ENCODE results near the gene PRKRA.
A peak's percentile ranks its signal among the peaks of the same experiment; 100 is the strongest.
"Not testable (repeated sequence)": the region's sequence is repeated elsewhere in the genome, so short reads cannot be mapped to it uniquely, and the experiment has no call there.

PRKRA gene

GRCh38 chr2:178412453-178412852 lies 38.5 kb downstream of the PRKRA start:
- DNase-seq, result not testable (repeated sequence)

- DNase-seq, result no peak
Observed at GRCh38 chr2:178412047-178412446, 38.9 kb downstream of the PRKRA start.

GRCh38 chr2:178409261-178409660 lies 41.7 kb downstream of the PRKRA start:
- no peak for DNase-seq

DNA sequence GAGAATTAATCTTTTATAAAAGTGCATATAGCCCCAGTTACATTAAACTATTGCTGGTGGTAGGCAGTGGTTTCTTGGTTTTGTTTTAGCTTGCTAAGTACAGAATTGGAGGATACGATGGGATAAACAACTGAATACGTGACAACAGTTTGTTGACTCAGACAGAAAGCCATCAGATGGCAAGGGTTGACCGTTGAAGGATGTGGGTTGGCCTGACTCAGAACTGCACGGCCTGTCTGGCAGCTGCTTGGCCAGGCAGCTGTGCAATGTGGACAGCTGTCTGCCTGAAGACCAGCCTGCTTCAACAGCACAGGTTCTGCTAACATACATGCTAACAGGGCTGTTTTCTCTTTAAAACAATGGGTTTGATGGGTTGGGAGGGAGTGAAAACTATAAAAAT lies 46.6 kb downstream of the PRKRA start:
- no peak for DNase-seq

GRCh38 chr2:178403671-178404306 lies 47.2 kb downstream of the PRKRA start:
- no peak for DNase-seq

DNA sequence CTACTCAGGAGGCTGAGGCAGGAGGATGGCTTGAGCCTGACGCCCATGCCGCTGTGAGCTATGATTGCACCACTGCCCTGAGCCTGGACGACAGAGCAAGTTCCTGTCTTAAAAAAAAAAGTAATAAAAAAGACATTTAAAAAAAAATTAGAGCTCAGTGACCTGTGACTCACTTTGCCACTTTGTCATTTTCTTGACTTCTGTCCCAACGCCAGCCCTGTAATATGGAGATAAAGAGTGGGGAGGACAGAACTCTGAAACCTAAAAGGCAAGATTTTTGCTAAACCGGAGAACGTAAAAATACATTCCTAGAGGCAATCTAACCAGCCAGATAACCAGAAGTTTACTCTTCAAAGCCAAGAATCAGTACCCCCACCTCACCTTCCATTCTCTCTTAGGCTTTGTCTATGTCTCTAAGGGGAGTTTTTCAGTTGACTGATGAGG lies 49.0 kb downstream of the PRKRA start:
- peak; percentile 57 for DNase-seq

- peak; percentile 70 for DNase-seq
Observed at GRCh38 chr2:178397002-178397605, 53.9 kb downstream of the PRKRA start.

GRCh38 chr2:178395941-178396570 lies 54.9 kb downstream of the PRKRA start:
- no peak for DNase-seq

- DNase-seq, result no peak
Observed at GRCh38 chr2:178395295-178395694, 55.7 kb downstream of the PRKRA start.

- no peak for DNase-seq
Observed at GRCh38 chr2:178394859-178395258, 56.1 kb downstream of the PRKRA start.

DNA sequence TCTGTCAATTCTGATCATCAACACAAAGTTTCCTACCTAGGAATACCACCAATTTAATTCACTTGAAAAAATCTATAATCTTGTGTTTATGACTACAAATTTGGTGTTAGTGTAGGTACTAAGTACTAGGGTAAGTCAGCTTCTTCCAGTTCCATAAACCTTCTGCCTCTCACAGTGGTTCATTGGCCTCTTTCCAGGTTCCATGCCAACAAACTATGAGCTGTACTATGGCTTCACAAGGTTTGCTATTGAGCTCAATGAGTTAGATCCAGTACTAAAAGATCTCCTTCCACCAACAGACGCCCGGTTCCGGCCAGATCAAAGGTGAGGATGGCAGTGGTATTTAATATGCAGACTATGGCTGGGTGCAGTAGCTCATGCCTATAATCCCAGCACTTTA lies 58.8 kb downstream of the PRKRA start:
- DNase-seq, result no peak

DNA sequence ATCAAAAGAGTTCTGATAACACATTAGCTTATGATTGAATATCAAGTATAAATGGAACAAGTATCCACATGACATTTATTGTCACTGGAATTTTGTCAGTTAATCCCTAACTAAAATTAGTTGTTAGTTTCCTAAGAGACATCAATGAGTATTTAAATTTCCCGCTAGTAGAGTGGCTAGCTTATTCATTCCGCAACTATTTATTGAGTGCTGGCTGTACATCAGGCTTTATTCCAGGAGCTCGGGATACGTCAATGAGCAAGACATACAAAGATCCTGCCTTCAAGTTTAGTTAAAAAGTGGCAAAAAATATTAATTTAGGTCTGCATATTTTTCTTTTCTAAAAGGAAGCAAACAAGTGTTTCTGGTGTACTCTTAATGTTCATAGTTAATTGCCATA lies 59.3 kb downstream of the PRKRA start:
- DNase-seq, result no peak

- no peak for DNase-seq
Observed at GRCh38 chr2:178388287-178388686, 62.7 kb downstream of the PRKRA start.

DNA sequence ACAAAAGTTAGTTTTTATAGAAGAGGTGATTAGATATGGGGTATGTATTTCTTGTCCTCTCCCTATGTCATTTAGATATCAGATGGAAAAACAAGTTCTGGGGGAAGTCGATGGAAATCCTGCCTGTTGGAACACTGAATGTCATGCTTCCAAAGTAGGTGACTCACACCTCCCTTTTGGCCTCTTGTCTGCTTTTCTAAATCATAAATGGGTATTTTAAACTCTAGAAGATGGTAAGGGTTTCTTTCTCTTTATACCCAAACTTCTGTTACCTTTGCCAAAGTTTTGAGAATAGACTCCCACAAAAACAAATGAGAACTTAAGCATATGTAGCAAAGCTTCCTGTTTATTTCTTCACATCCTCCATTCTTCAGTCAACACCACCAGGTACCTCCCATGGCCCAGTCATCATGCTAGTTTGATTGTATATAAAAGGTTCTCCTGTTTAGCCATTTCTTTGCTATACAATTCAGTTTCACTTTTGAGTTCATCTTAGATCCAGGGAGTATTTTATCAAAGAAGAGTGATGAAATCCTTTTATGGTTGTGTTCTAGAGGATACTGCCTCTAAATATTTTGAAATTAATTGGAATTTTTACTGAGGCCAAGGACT lies 63.9 kb downstream of the PRKRA start:
- DNase-seq, result no peak

DNA sequence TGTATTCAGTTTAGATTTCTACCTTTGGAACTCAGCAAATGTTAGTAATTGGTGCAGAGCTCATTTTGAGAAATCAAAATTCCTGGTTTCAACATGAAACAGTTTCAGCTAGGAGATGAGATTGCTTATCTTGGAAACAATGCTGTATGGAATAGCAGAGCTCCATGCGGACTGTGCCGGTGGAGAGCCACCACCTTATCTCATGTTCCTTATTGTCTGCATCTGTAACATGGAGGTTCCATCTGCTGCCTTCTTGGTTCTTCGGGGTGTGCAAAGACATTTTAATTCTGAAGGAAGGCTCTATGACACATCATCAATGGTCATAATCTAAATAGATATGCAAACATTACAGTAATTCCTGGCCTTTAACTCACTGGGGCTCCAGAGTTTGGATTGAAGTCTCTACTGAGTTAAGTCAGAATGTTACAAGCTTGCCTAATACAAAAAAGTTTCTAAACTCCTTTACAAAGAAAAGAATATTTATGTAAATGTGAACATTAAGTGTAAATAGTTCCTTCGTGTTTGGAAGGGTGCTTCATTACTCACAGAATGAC lies 65.3 kb downstream of the PRKRA start:
- DNase-seq, result no peak

DNA sequence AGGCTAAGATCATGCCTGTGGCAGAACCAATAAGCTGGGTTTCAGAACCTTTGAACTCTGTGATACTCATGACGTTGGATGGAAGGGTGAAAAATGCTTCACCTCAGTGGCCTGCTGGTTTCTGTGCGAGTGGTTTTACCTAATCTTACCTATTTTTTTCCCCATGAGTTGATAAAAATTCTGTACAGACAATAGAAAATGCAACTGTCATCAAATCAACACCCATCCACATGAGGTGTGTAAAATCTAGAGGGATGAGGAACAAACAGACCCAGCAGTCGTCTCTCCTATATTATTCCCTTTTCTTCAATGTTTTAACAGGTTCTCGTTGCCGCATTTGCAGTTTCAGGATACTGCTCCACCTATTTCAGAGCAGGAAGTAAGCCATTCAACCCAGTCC lies 67.3 kb downstream of the PRKRA start:
- DNase-seq, result no peak

All from hematopoietic multipotent progenitor cell treated with erythropoietin and hydrocortisone succinate and interleukin-3 and kit ligand, for 8 days (in vitro differentiated cells).